Measurements from ENCODE around the gene HLA-G.

HLA-G gene

GRCh38 chr6:29813066-29813465 lies 14.6 kb upstream of the HLA-G start:
- Histone ChIP-seq H3K4ac (ENCODE audit: low read depth, low read length) (no peak overlapping the region), H3K27me3 (ENCODE audit: insufficient read depth, low read length, poor library complexity) (no peaks in the 10 kb centered on the region), H3K9ac (ENCODE audit: low read length) (no peak overlapping the region), H3K79me2 (ENCODE audit: control insufficient read depth, insufficient read depth, low read length) (no peaks in the 10 kb centered on the region), H3K79me1 (ENCODE audit: low read length) (no peaks in the 10 kb centered on the region), H3K23ac (ENCODE audit: low read length) (no peak overlapping the region), H3K27ac (ENCODE audit: low read depth, low read length) (no peak overlapping the region), H3K56ac (ENCODE audit: low read length) (no peak overlapping the region), H2BK120ac (ENCODE audit: low read depth, low read length) (no peak overlapping the region), H3K36me3 (ENCODE audit: control insufficient read depth, insufficient read depth, low read length) (no peaks in the 10 kb centered on the region), H4K8ac (ENCODE audit: low read depth, low read length) (no peak overlapping the region), H2BK5ac (ENCODE audit: low read length) (no peak overlapping the region), H4K5ac (ENCODE audit: low read length) (no peak overlapping the region), H2AK5ac (ENCODE audit: low read length) (no peak overlapping the region), H3K4me2 (ENCODE audit: low read length) (no peak overlapping the region), H3K18ac (ENCODE audit: low read length) (no peak overlapping the region), H3K4me1 (ENCODE audit: control insufficient read depth, low read depth, low read length) (no peaks in the 10 kb centered on the region), H3K4me3 (ENCODE audit: low read length) (no peak overlapping the region), H2BK15ac (replicated peaks; ENCODE audit: low read depth) (no peak overlapping the region)
- DNase-seq, result no peak
- WGBS (ENCODE audit: extremely low coverage, insufficient coverage, low lambda C conversion rate), result no CpG with 5 or more reads among the region's 1 CpG

- Histone ChIP-seq H2BK5ac (ENCODE audit: low read length) (no peak overlapping the region), H4K5ac (ENCODE audit: low read length) (no peak overlapping the region), H3K79me1 (ENCODE audit: low read length) (no peaks in the 10 kb centered on the region), H3K4me1 (ENCODE audit: control insufficient read depth, low read depth, low read length) (no peaks in the 10 kb centered on the region), H4K8ac (ENCODE audit: low read depth, low read length) (no peak overlapping the region), H2BK15ac (replicated peaks; ENCODE audit: low read depth) (no peak overlapping the region), H2BK120ac (ENCODE audit: low read depth, low read length) (no peak overlapping the region), H3K9ac (ENCODE audit: low read length) (no peak overlapping the region), H2AK5ac (ENCODE audit: low read length) (no peak overlapping the region), H3K27ac (ENCODE audit: low read depth, low read length) (no peak overlapping the region), H3K27me3 (ENCODE audit: insufficient read depth, low read length, poor library complexity) (no peaks in the 10 kb centered on the region), H3K4ac (ENCODE audit: low read depth, low read length) (no peak overlapping the region), H3K18ac (ENCODE audit: low read length) (no peak overlapping the region), H3K56ac (ENCODE audit: low read length) (no peak overlapping the region), H3K4me3 (ENCODE audit: low read length) (no peak overlapping the region), H3K23ac (ENCODE audit: low read length) (no peak overlapping the region), H3K36me3 (ENCODE audit: control insufficient read depth, insufficient read depth, low read length) (no peaks in the 10 kb centered on the region), H3K4me2 (ENCODE audit: low read length) (no peak overlapping the region), H3K79me2 (ENCODE audit: control insufficient read depth, insufficient read depth, low read length) (no peaks in the 10 kb centered on the region)
- no peak for DNase-seq
- WGBS (ENCODE audit: extremely low coverage, insufficient coverage, low lambda C conversion rate), result no CpG with 5 or more reads among the region's 7 CpGs
These were observed 13.8 kb upstream of the HLA-G start for GRCh38 chr6:29813809-29814208.

DNA sequence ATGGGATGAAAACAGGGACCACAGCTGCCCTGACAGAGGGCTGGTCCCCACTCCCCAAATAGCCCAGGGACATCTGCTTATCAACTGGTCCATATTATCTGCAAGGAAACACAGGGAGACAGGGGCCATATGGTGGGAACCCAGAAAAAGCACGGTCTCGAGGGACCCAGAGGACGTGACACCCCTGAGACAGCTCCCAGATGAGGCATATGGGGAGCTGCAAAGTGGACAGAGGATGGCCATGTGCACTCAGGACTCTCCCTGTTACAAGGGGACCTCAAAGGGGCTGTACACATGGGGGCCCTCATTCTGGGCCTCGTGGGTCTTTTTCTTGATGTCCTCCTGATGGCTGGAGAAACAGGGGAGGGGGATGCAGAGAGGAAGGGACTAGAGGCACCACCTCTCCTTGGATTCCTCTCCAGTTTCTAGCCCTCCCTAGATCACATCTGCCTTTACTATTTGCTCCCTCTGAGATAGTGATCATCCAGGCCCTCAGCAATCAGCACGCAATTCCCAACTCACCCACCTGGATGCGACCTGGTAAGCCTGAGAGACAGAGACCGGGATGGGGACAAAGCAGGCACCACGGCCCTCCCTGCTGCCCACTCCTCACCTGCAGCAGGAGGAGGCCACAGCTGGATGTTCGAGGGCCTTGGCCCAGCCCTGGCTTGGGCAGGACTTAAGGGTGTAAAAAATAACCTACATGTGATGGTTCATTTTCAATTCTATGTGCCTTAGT lies 13.1 kb upstream of the HLA-G start:
- H3K36me3 ChIP-seq (ENCODE audit: control insufficient read depth, insufficient read depth, low read length), result no peaks in the 10 kb centered on the region
- no CpG with 5 or more reads among the region's 9 CpGs for WGBS (ENCODE audit: extremely low coverage, insufficient coverage, low lambda C conversion rate)
- DNase-seq, result no peak

GRCh38 chr6:29815118-29815750 lies 12.4 kb upstream of the HLA-G start:
- no CpG with 5 or more reads among the region's 7 CpGs for WGBS (ENCODE audit: extremely low coverage, insufficient coverage, low lambda C conversion rate)
- Histone ChIP-seq H2BK15ac (replicated peaks; ENCODE audit: low read depth) (no peak overlapping the region), H3K9ac (ENCODE audit: low read length) (no peak overlapping the region), H3K4ac (ENCODE audit: low read depth, low read length) (no peak overlapping the region), H4K5ac (ENCODE audit: low read length) (no peak overlapping the region), H3K23ac (ENCODE audit: low read length) (no peak overlapping the region), H4K8ac (ENCODE audit: low read depth, low read length) (no peak overlapping the region), H2BK5ac (ENCODE audit: low read length) (no peak overlapping the region), H3K27me3 (ENCODE audit: insufficient read depth, low read length, poor library complexity) (no peaks in the 10 kb centered on the region), H2BK120ac (ENCODE audit: low read depth, low read length) (no peak overlapping the region), H3K4me2 (ENCODE audit: low read length) (no peak overlapping the region), H3K4me3 (ENCODE audit: low read length) (no peak overlapping the region), H3K79me2 (ENCODE audit: control insufficient read depth, insufficient read depth, low read length) (no peaks in the 10 kb centered on the region), H2AK5ac (ENCODE audit: low read length) (no peak overlapping the region), H3K4me1 (ENCODE audit: control insufficient read depth, low read depth, low read length) (no peaks in the 10 kb centered on the region), H3K27ac (ENCODE audit: low read depth, low read length) (no peak overlapping the region), H3K18ac (ENCODE audit: low read length) (no peak overlapping the region), H3K79me1 (ENCODE audit: low read length) (no peaks in the 10 kb centered on the region), H3K56ac (ENCODE audit: low read length) (no peak overlapping the region), H3K36me3 (ENCODE audit: control insufficient read depth, insufficient read depth, low read length) (no peaks in the 10 kb centered on the region)
- no peak for DNase-seq

More for the DNA sequence above, 13.1 kb upstream of the HLA-G start:
- Histone ChIP-seq H2BK5ac (ENCODE audit: low read length) (no peak overlapping the region), H3K79me1 (ENCODE audit: low read length) (no peaks in the 10 kb centered on the region), H3K27ac (ENCODE audit: low read depth, low read length) (no peak overlapping the region), H2BK120ac (ENCODE audit: low read depth, low read length) (no peak overlapping the region), H4K8ac (ENCODE audit: low read depth, low read length) (no peak overlapping the region), H3K56ac (ENCODE audit: low read length) (no peak overlapping the region), H3K4me1 (ENCODE audit: control insufficient read depth, low read depth, low read length) (no peaks in the 10 kb centered on the region), H3K23ac (ENCODE audit: low read length) (no peak overlapping the region), H2AK5ac (ENCODE audit: low read length) (no peak overlapping the region), H4K5ac (ENCODE audit: low read length) (no peak overlapping the region), H2BK15ac (replicated peaks; ENCODE audit: low read depth) (no peak overlapping the region), H3K4me3 (ENCODE audit: low read length) (no peak overlapping the region), H3K9ac (ENCODE audit: low read length) (no peak overlapping the region), H3K4me2 (ENCODE audit: low read length) (no peak overlapping the region), H3K4ac (ENCODE audit: low read depth, low read length) (no peak overlapping the region), H3K18ac (ENCODE audit: low read length) (no peak overlapping the region), H3K27me3 (ENCODE audit: insufficient read depth, low read length, poor library complexity) (no peaks in the 10 kb centered on the region), H3K79me2 (ENCODE audit: control insufficient read depth, insufficient read depth, low read length) (no peaks in the 10 kb centered on the region)

DNA sequence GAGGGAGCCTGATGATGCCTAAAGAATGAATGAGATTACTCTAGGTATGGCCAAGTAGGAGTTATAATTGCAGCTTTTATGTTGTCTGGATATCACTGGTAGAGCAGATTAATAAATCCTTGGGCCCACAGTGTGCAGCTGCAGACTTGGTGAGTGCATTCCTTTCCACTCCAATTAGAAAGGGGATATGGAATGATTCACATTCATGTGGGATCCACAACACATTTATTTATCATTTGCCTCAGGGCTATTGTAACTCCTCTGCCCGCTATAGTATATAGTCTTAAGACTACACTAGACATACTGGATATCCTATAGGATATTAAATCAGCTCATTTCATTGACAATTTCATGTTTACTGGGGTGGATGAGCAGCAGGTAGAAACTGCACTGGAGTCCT lies 11.6 kb upstream of the HLA-G start:
- no peak overlapping the region for H2BK5ac ChIP-seq (ENCODE audit: low read length)
- no peak overlapping the region for H4K8ac ChIP-seq (ENCODE audit: low read depth, low read length)
- no peak overlapping the region for H3K18ac ChIP-seq (ENCODE audit: low read length)
- H3K4me3 ChIP-seq (ENCODE audit: low read length), result no peak overlapping the region
- no peaks in the 10 kb centered on the region for H3K4me1 ChIP-seq (ENCODE audit: control insufficient read depth, low read depth, low read length)
- no peaks in the 10 kb centered on the region for H3K79me2 ChIP-seq (ENCODE audit: control insufficient read depth, insufficient read depth, low read length)
- H3K79me1 ChIP-seq (ENCODE audit: low read length), result no peaks in the 10 kb centered on the region
- H3K4me2 ChIP-seq (ENCODE audit: low read length), result no peak overlapping the region
- no peak overlapping the region for H2BK120ac ChIP-seq (ENCODE audit: low read depth, low read length)
- H3K9ac ChIP-seq (ENCODE audit: low read length), result no peak overlapping the region
- H3K27ac ChIP-seq (ENCODE audit: low read depth, low read length), result no peak overlapping the region
- H4K5ac ChIP-seq (ENCODE audit: low read length), result no peak overlapping the region
- no peaks in the 10 kb centered on the region for H3K36me3 ChIP-seq (ENCODE audit: control insufficient read depth, insufficient read depth, low read length)
- no peak overlapping the region for H2BK15ac ChIP-seq (replicated peaks; ENCODE audit: low read depth)
- H3K56ac ChIP-seq (ENCODE audit: low read length), result no peak overlapping the region
- no peak overlapping the region for H3K23ac ChIP-seq (ENCODE audit: low read length)
- no peak overlapping the region for H2AK5ac ChIP-seq (ENCODE audit: low read length)
- no peak for DNase-seq
- H3K4ac ChIP-seq (ENCODE audit: low read depth, low read length), result no peak overlapping the region
- no peaks in the 10 kb centered on the region for H3K27me3 ChIP-seq (ENCODE audit: insufficient read depth, low read length, poor library complexity)
- WGBS (ENCODE audit: extremely low coverage, insufficient coverage, low lambda C conversion rate), result no CpG with 5 or more reads among the region's 1 CpG
